Mesothelial cell of epicardium (in vitro differentiated cells): ENCODE data around the gene SFXN1. TPM values are rescaled to one million over a fixed set of nuclear protein-coding genes. Genes with fewer than 3 reads are reported as not detected.

ENCODE experiments used
- DNase-seq, 2 experiments: peaks; one replicate each; pipeline ENCODE4 v3.0.0; 2021; ENCODE audit warnings: low spot score in 2 of 2; ENCODE audit not compliant: unreplicated experiment in 2 of 2
- H3K27ac Mint-ChIP-seq: 2 replicates; pipeline ENCODE4 v1.8.0; 2021; ENCODE audit warnings: mixed read lengths
- H3K27me3 Mint-ChIP-seq: 2 replicates; pipeline ENCODE4 v1.8.0; 2021; ENCODE audit warnings: low read depth, mixed read lengths
- H3K36me3 Mint-ChIP-seq: 2 replicates; pipeline ENCODE4 v1.8.0; 2021; ENCODE audit warnings: mixed read lengths
- H3K4me1 Mint-ChIP-seq: 2 replicates; pipeline ENCODE4 v1.8.0; 2021; ENCODE audit warnings: mixed read lengths
- H3K4me3 Mint-ChIP-seq: 2 replicates; pipeline ENCODE4 v1.8.0; 2021; ENCODE audit warnings: mild to moderate bottlenecking, moderate library complexity, mixed read lengths
- H3K9me3 Mint-ChIP-seq: 2 replicates; pipeline ENCODE4 v1.8.0; 2021; ENCODE audit warnings: mixed read lengths
- total RNA-seq: library from RNA; stranded (reverse); gene quantifications from 3 replicates; pipeline ENCODE4 v1.2.1, GENCODE V29; 2021
- TF ChIP-seq, protein P1 (sequence below): fragments of 200-600 bp; sonication (generic); IDR thresholded peaks from one replicate; pipeline ENCODE4 v1.5.0; 2021; ENCODE audit warnings: antibody characterized with exemption; ENCODE audit not compliant: unreplicated experiment

SFXN1 gene
- total RNA-seq, 1 donor from 2014 or later, result 94.3 TPM

DNA sequence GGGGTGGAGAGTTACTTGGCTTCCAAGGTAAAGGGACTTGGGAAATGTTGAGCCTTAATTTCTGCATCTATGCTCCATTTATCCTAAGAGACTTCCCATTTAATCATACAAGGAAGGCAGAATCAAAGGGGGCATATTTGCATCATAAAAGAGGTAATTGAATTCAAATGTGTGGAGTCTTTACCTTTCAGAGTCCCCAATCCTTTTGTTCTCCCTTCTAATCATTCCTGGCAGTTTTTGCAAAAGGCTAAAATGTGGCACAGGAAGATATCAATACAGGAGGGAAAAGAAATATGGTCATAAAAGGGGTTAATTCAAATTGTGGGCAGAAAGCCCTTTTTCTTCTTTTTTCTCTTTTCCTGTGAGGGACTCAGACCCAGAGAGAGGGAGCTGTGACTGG, 69.5 kb downstream of the SFXN1 start:
- H3K36me3 Mint-ChIP-seq, result no peaks in the 10 kb centered on the region
- TF ChIP-seq, protein P1, sequence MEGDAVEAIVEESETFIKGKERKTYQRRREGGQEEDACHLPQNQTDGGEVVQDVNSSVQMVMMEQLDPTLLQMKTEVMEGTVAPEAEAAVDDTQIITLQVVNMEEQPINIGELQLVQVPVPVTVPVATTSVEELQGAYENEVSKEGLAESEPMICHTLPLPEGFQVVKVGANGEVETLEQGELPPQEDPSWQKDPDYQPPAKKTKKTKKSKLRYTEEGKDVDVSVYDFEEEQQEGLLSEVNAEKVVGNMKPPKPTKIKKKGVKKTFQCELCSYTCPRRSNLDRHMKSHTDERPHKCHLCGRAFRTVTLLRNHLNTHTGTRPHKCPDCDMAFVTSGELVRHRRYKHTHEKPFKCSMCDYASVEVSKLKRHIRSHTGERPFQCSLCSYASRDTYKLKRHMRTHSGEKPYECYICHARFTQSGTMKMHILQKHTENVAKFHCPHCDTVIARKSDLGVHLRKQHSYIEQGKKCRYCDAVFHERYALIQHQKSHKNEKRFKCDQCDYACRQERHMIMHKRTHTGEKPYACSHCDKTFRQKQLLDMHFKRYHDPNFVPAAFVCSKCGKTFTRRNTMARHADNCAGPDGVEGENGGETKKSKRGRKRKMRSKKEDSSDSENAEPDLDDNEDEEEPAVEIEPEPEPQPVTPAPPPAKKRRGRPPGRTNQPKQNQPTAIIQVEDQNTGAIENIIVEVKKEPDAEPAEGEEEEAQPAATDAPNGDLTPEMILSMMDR, result no peak
- H3K9me3 Mint-ChIP-seq, result no peaks in the 10 kb centered on the region
- peaks cover 2% of the 10 kb centered on the region for H3K4me1 Mint-ChIP-seq
- no peak for DNase-seq
- no peak overlapping the region for H3K27ac Mint-ChIP-seq
- no peak overlapping the region for H3K4me3 Mint-ChIP-seq
- peaks cover 27% of the 10 kb centered on the region for H3K27me3 Mint-ChIP-seq

DNA sequence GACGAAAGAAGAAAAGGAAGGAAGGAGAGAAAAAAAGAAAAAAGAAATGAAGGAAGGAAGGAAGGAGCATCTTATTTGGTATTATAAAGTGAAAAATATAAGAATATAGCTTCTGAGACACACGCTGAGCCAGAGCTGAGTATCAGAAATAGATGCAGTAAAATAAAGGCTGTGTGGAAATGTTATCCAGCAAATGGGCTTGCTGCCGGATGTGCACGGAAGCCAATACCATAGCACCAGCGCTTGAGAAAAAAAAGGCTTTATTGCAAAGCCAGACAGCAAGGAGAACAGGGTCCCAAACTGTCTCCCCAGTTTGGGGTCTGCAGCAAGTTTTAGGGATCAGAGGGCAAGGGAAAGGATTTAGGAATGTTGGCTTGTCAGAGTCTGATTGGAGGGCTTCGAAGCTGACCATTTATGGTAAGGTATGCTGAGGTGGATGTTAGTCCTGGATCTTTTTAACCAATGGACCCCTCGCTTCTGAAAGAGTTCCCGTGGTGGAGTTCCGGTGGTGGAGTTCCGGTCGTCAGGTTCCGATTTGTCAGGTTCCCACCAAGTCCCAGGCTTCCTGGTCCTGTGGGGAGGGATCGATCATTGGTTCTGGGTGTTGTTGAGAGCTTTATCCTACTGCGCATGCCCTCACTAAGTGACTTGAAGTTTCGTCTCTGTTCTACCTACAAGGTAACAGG, 70.4 kb downstream of the SFXN1 start:
- Mint-ChIP-seq H3K9me3 (peaks cover 3% of the 10 kb centered on the region), H3K27ac (no peak overlapping the region)
- DNase-seq, result no peak

DNA sequence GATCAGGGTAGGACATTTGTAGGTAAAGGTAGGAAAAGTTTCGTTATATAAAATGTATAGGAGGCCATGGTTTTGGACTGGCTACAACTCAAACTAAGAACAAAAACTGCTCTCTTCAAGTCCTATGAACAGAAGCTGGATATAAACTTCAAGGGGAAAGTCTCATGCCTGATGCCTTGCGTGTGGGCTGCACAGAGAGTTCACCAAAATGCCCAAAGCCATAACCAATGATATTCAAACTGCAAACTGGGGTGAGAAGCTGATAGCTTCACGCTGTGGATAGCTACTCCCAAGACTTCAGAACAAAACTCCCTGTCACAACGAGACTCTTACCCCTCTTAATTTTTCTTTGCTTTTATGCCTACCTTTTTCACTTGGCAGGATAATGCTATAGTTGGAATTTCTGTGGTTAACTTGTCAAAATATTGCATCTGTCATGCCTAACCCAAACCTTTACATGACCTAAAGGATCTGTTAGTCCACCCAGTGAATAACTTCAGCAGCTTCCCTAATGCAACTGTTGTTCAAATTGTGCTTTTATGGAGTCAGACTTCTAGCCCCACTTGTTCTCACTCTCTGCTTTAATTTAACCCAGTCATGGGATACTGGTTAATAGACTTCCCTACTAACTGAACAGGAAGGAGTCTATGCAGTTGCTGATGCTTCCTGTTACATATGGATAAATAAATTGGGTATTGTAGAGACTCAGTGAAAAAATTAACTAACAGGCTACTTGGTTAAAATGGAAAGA, 71.9 kb downstream of the SFXN1 start:
- Mint-ChIP-seq H3K27me3 (peaks cover 28% of the 10 kb centered on the region), H3K27ac (no peak overlapping the region), H3K4me1 (peaks cover 2% of the 10 kb centered on the region), H3K4me3 (no peak overlapping the region), H3K9me3 (peaks cover 12% of the 10 kb centered on the region), H3K36me3 (no peaks in the 10 kb centered on the region)
- TF ChIP-seq, protein P1, result no peak
- DNase-seq, result no peak

More for the DNA sequence above, 70.4 kb downstream of the SFXN1 start:
- H3K36me3 Mint-ChIP-seq, result no peaks in the 10 kb centered on the region
- TF ChIP-seq, protein P1, result no peak
- peaks cover 27% of the 10 kb centered on the region for H3K27me3 Mint-ChIP-seq
- no peak overlapping the region for H3K4me3 Mint-ChIP-seq
- H3K4me1 Mint-ChIP-seq, result peaks cover 2% of the 10 kb centered on the region

DNA sequence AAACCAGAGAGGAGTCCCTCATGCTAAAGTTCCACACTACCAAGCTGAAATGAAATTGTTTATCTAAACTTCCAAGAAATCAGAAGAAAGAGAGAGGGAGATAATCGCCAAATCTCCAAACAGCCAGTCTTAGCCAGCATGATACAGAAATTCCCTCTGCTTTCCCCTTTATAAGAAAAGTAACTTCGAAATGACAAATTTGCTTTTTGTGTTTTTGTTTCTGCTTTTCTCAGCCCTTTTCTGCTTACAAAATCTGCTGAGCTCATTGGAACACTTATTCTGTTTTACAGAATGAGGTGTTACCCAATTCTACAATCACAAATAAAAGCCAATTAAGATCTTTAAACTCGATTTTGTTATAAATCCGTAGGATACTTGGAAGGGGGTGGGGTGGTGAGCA, 72.9 kb downstream of the SFXN1 start:
- Mint-ChIP-seq H3K9me3 (peaks cover 12% of the 10 kb centered on the region), H3K4me3 (no peak overlapping the region), H3K4me1 (peaks cover 2% of the 10 kb centered on the region), H3K27ac (no peak overlapping the region), H3K36me3 (no peaks in the 10 kb centered on the region), H3K27me3 (peaks cover 25% of the 10 kb centered on the region)
- no peak for DNase-seq
- TF ChIP-seq, protein P1, result no peak

DNA sequence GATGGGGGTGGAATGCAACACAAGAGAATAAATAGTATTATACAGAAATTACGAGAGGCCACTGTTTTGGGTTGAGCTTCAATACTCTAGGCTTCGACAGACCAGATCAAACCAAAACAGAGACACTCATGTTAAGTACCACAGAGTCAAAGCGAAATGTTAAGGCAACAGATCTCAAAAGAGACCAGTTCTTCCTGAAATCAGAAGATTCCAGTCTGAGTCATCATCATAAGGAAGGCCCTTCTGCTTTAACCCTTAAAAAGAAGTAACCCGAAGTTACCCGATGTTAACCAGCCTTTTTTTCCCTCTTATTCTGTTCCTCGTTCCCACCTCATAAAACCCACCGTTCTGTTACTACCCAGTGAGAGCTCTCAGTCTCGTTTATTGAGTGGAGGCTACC, 75.9 kb downstream of the SFXN1 start:
- DNase-seq, result no peak
- Mint-ChIP-seq H3K27me3 (peaks cover 7% of the 10 kb centered on the region), H3K36me3 (no peaks in the 10 kb centered on the region), H3K4me1 (no peaks in the 10 kb centered on the region), H3K4me3 (no peak overlapping the region), H3K9me3 (peaks cover 12% of the 10 kb centered on the region), H3K27ac (no peak overlapping the region)
- TF ChIP-seq, protein P1, result no peak
